Esophagus (tissue), 2 donors: ENCODE results near the gene CD44. TPM values are rescaled to one million over a fixed set of nuclear protein-coding genes. Genes with fewer than 3 reads are reported as not detected.
A peak's percentile ranks its signal among the peaks of the same experiment; 100 is the strongest.

Experiments
- H3K27ac ChIP-seq, 2 donors: one replicate each; pipeline ENCODE4 v1.5.1; 2013; ENCODE audit warnings: low read depth in 2 of 2, mild to moderate bottlenecking in 2 of 2, inconsistent platforms in 1 of 2, low read length in 1 of 2, moderate library complexity in 1 of 2
- H3K27me3 ChIP-seq, 2 donors: one replicate each; pipeline ENCODE4 v1.6.1; 2013; ENCODE audit warnings: low read length in 2 of 2, control low read depth in 1 of 2, mild to moderate bottlenecking in 1 of 2; ENCODE audit not compliant: insufficient read depth in 2 of 2, control insufficient read depth in 1 of 2
- H3K36me3 ChIP-seq, 2 donors: one replicate each; pipeline ENCODE4 v1.6.1; 2013; ENCODE audit warnings: low read length in 1 of 2; ENCODE audit not compliant: control insufficient read depth in 2 of 2, insufficient read depth in 2 of 2
- H3K4me1 ChIP-seq, 2 donors: one replicate each; pipeline ENCODE4 v1.6.1; 2013; ENCODE audit warnings: low read length in 1 of 2; ENCODE audit not compliant: control insufficient read depth in 2 of 2, insufficient read depth in 2 of 2
- H3K4me3 ChIP-seq, 2 donors: one replicate each; pipeline ENCODE4 v1.5.1; 2013; ENCODE audit warnings: low read length in 2 of 2, mild to moderate bottlenecking in 2 of 2, low read depth in 1 of 2, moderate library complexity in 1 of 2
- H3K9me3 ChIP-seq, 2 donors: one replicate each; pipeline ENCODE4 v1.6.1; 2013; ENCODE audit warnings: mild to moderate bottlenecking in 2 of 2, low read depth in 1 of 2, low read length in 1 of 2, moderate library complexity in 1 of 2; ENCODE audit not compliant: control insufficient read depth in 2 of 2, insufficient read depth in 1 of 2
- WGBS, 2 donors: extraction: QIAGEN DNeasy Blood & Tissue Kit; methylation state at CpG; one replicate each; pipeline ENCODE4 v1.1.7; 2013; 5-methylcytosine and 5-hydroxymethylcytosine counted together
- polyA plus RNA-seq, 2 donors: library from polyadenylated mRNA; stranded (reverse); fragments of 200-250 nt; gene quantifications; one replicate each; pipeline ENCODE4 v1.2.3, GENCODE V29; 2013
- donor health status: healthy with polysubstance abuse.
- donor health status: Bipolar disorder and iron deficiency.

CD44 gene
- polyA plus RNA-seq, 2 donors, result 130 to 161 TPM

DNA sequence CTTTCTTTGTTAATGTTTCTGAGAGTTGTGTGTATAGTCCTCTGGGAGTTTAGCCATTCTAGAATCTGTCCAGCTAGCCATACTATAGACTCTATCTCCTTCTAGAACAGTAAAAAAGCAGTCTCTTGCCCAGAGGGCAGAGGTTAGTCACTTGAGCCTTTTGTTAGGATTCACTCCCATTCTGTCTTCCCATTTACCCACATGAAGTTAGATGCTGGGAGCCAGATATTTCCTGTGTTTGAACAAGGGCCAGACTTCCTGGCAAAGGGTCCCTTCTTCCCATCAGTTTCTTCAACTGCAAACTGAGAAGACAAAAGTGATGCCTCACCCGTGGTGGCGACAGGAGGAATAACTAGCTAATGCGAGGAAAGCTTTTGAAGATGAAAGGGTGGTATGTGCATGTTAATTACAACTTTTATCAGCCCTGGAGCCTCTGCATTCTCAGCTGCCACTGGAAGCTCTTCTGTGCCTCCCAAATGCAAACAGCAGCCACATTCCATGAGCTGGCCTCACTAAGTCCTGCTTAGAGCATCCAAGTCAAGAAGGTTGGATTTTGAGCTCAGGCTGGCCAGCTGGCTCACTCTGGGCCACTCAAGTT is 12.8 kb downstream of the CD44 start:
- H3K4me1 ChIP-seq, result peaks cover 0 to 7% of the 10 kb centered on the region in 2 donors
- peaks cover 0 to 3% of the 10 kb centered on the region in 2 donors for H3K36me3 ChIP-seq
- no peaks in the 10 kb centered on the region for H3K27me3 ChIP-seq
- 34 to 55% methylated on average over 3 of the region's 3 CpGs for WGBS, 2 donors
- no peaks in the 10 kb centered on the region for H3K9me3 ChIP-seq
- H3K4me3 ChIP-seq, result no peak overlapping the region
- H3K27ac ChIP-seq, result no peak overlapping the region

DNA sequence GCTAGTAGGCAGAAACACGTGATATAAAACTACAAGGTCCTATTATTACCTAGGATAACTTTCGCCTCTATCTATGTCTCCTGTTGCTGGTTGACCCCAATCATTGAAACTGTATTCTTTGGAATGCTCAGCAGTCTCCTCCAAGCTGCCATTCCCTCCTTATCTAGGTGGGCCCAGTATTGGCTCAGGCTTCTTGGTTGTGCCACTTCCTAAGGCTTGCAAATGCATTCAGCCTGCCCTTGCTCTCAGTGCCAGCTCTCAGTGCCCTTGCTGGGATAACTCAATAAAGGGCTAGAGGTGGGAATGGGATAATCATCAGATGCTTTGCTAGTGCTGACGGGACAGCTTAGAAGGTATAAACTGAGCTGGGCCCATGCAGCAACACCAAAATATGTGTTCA is 13.6 kb downstream of the CD44 start:
- Histone ChIP-seq H3K4me3 (no peak overlapping the region), H3K27me3 (no peaks in the 10 kb centered on the region), H3K9me3 (no peaks in the 10 kb centered on the region), H3K36me3 (peaks cover 0 to 3% of the 10 kb centered on the region in 2 donors), H3K4me1 (peaks cover 1 to 4% of the 10 kb centered on the region in 2 donors), H3K27ac (no peak overlapping the region)
- WGBS, 2 donors, result 91 to 98% methylated on average over 3 of the region's 3 CpGs

GRCh38 chr11:35153280-35153679 is 14.3 kb downstream of the CD44 start:
- 82% methylated on average over 2 of the region's 2 CpGs for WGBS, 2 donors
- peaks cover 0 to 3% of the 10 kb centered on the region in 2 donors for H3K36me3 ChIP-seq
- no peak overlapping the region for H3K4me3 ChIP-seq
- no peaks in the 10 kb centered on the region for H3K27me3 ChIP-seq
- H3K4me1 ChIP-seq, result peaks cover 4 to 6% of the 10 kb centered on the region in 2 donors
- no peaks in the 10 kb centered on the region for H3K9me3 ChIP-seq
- H3K27ac ChIP-seq, result no peak overlapping the region

- H3K36me3 ChIP-seq, result peaks cover 0 to 3% of the 10 kb centered on the region in 2 donors
- no peaks in the 10 kb centered on the region for H3K9me3 ChIP-seq
- no peaks in the 10 kb centered on the region for H3K27me3 ChIP-seq
- H3K4me3 ChIP-seq, result no peak overlapping the region
- peaks cover 4 to 6% of the 10 kb centered on the region in 2 donors for H3K4me1 ChIP-seq
- 94 to 97% methylated on average over 1 of the region's 1 CpG for WGBS, 2 donors
- H3K27ac ChIP-seq, result no peak overlapping the region
Measured at GRCh38 chr11:35154952-35155351, 16.0 kb downstream of the CD44 start.

DNA sequence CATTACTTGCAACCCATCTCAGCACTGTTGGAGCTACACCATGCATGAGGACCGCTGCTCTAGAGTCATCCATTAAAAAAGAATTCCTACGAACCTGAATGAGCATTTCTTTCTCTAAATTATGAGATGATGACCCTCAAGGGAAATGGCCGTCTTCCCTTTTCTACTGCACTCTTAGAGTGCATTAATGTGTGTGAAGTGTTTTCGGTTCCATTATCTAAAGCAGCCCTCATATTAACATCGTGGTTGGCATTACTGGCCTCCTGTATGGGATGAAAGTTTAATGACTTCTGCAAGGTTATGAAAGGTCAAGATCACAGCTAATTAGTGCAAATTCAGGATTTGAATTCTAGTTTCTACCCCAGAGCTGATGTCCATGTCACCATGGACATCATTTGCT is 16.7 kb downstream of the CD44 start:
- Histone ChIP-seq H3K36me3 (no peaks in the 10 kb centered on the region), H3K4me1 (peaks cover 4 to 6% of the 10 kb centered on the region in 2 donors)
- WGBS, 2 donors, result 85 to 90% methylated on average over 5 of the region's 5 CpGs

DNA sequence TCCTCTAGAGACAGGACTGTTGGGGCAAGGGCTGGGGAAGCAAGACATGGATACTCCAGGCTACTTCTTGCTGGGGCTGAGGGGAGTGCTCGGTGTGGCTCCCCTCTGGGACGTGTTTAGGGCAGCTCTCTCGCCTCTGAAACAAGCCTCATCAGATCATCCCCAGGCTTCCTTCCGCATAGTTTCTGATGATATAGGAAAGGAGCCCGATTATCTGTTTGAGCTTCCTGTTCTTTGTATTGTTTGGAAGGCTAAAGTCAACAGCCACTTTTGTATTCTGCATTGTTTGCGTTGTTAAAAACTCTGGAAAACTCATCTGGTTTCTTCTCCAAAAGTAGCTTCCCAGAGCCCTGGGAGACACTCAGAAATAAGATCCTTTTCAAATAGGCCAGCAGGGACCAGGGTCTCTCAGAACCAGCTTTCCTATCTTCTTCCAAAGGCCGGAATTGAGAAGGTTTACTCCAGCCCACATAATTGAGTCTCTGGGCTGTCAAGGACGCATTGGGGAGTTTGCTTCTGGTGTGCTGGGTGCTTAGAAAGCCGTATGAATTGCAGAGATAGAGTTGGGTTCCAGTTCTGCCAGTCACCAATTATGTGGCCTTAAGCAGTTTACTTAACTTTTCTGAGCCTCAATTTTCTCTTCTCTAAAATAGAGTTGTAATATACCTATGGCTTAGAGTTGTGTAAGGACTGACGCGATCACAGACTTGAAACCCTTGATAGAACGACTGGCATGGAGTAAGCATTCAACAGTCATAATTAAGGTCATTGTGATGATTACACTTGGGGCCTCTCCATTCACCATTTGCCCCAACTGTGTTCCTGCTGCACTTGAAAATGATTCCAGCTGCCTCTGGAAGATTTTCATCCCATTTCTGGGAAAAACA is 19.1 kb downstream of the CD44 start:
- H3K9me3 ChIP-seq, result no peaks in the 10 kb centered on the region
- no peaks in the 10 kb centered on the region for H3K27me3 ChIP-seq
- peak overlapping the region; percentile 89 to 92 for H3K27ac ChIP-seq
- H3K4me3 ChIP-seq, result no peak overlapping the region
- WGBS, 2 donors, result 42 to 57% methylated on average over 12 of the region's 12 CpGs
- H3K4me1 ChIP-seq, result peaks cover 0 to 8% of the 10 kb centered on the region in 2 donors
- no peaks in the 10 kb centered on the region for H3K36me3 ChIP-seq

More for the DNA sequence above, 16.7 kb downstream of the CD44 start:
- Histone ChIP-seq H3K27ac (no peak overlapping the region), H3K9me3 (no peaks in the 10 kb centered on the region), H3K4me3 (no peak overlapping the region), H3K27me3 (no peaks in the 10 kb centered on the region)

- H3K9me3 ChIP-seq, result no peaks in the 10 kb centered on the region
- no peaks in the 10 kb centered on the region for H3K36me3 ChIP-seq
- H3K27ac ChIP-seq, result peak overlapping the region; percentile 89 to 92
- no peaks in the 10 kb centered on the region for H3K27me3 ChIP-seq
- WGBS, 2 donors, result 24 to 40% methylated on average over 6 of the region's 6 CpGs
- H3K4me3 ChIP-seq, result no peak overlapping the region
- H3K4me1 ChIP-seq, result peaks cover 0 to 12% of the 10 kb centered on the region in 2 donors
Measured at GRCh38 chr11:35158701-35159510, 19.9 kb downstream of the CD44 start.

GRCh38 chr11:35160246-35160824 is 21.4 kb downstream of the CD44 start:
- H3K27me3 ChIP-seq, result no peaks in the 10 kb centered on the region
- H3K4me1 ChIP-seq, result peaks cover 0 to 12% of the 10 kb centered on the region in 2 donors
- H3K9me3 ChIP-seq, result no peaks in the 10 kb centered on the region
- WGBS, 2 donors, result 67 to 77% methylated on average over 7 of the region's 7 CpGs
- H3K36me3 ChIP-seq, result no peaks in the 10 kb centered on the region
- H3K4me3 ChIP-seq, result no peak overlapping the region
- H3K27ac ChIP-seq, result peak overlapping the region; percentile 30 to 89
